ENCODE data around the gene BNC2.
"Not testable (repeated sequence)": the region's sequence is repeated elsewhere in the genome, so short reads cannot be mapped to it uniquely, and the experiment has no call there.

The BNC2 gene

DNA sequence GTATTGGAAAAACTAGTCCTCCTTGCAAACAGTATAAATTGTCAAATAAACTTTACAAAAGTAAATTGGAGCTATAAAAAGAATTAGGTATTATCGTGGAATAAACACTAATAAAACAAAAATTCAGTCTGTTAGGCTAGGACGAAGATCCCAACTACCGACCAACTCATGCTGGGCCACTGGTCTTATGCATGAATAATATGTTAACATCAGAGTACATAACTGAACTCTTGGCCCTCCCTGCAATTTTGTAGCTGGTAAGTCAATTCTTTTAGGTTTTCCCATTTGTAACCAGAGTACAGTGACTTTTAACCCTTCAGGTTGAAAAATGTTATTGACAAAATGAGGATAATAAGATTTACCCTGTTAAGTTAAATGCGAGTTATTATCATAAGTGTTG lies 428.7 kb downstream of the BNC2 start:
- no peak for DNase-seq (ENCODE audit: extremely low spot score)
- ChIA-PET POLR2A (no interaction called here), CTCF (no interaction called here)
- TF ChIP-seq L3MBTL2 (conservative IDR thresholded peaks at IDR 0.05), result no peak
- no peak for TF ChIP-seq NFRKB (IDR thresholded peaks at IDR 0.05)
- no peak for TF ChIP-seq SUZ12 (IDR thresholded peaks at IDR 0.05)
- no peak for TF ChIP-seq LEF1 (IDR thresholded peaks at IDR 0.05; ENCODE audit: borderline replicate concordance)
- TF ChIP-seq PKNOX1 (IDR thresholded peaks at IDR 0.05), result no peak
- TF ChIP-seq HDGF (IDR thresholded peaks at IDR 0.05; ENCODE audit: borderline replicate concordance), result no peak
- no peak for TF ChIP-seq ZNF384 (IDR thresholded peaks at IDR 0.05)
- TF ChIP-seq FOXK2 (IDR thresholded peaks at IDR 0.05), result no peak
- TF ChIP-seq ARNT (IDR thresholded peaks at IDR 0.05), result no peak
- TF ChIP-seq FOXA1 (IDR thresholded peaks at IDR 0.05), result no peak

- POLR2A ChIA-PET; DNase-seq (ENCODE audit: extremely low spot score); CTCF ChIA-PET: not testable (repeated sequence)
Measured at GRCh38 chr9:16438831-16439230, 431.6 kb downstream of the BNC2 start.

GRCh38 chr9:16436545-16436944 lies 433.9 kb downstream of the BNC2 start:
- POLR2A ChIA-PET, result no interaction called here
- no peak for TF ChIP-seq FOXA1 (IDR thresholded peaks at IDR 0.05)
- TF ChIP-seq FOXM1 (IDR thresholded peaks at IDR 0.05; ENCODE audit: borderline replicate concordance), result no peak
- TF ChIP-seq LEF1 (IDR thresholded peaks at IDR 0.05; ENCODE audit: borderline replicate concordance), result no peak
- TF ChIP-seq L3MBTL2 (conservative IDR thresholded peaks at IDR 0.05), result no peak
- TF ChIP-seq PKNOX1 (IDR thresholded peaks at IDR 0.05), result no peak
- TF ChIP-seq ZNF384 (IDR thresholded peaks at IDR 0.05), result no peak
- TF ChIP-seq TARDBP (IDR thresholded peaks at IDR 0.05), result no peak
- TF ChIP-seq NFRKB (IDR thresholded peaks at IDR 0.05), result no peak
- no peak for TF ChIP-seq SUZ12 (IDR thresholded peaks at IDR 0.05)
- no peak for TF ChIP-seq CTBP1 (IDR thresholded peaks at IDR 0.05; ENCODE audit: borderline replicate concordance)
- TF ChIP-seq FOXK2 (IDR thresholded peaks at IDR 0.05), result no peak
- no peak for TF ChIP-seq ELF4 (IDR thresholded peaks at IDR 0.05)
- no peak for TF ChIP-seq SP1 (IDR thresholded peaks at IDR 0.05)
- no peak for TF ChIP-seq BHLHE40 (IDR thresholded peaks at IDR 0.05; ENCODE audit: borderline replicate concordance)
- TF ChIP-seq ARNT (IDR thresholded peaks at IDR 0.05), result no peak
- no peak for TF ChIP-seq HDGF (IDR thresholded peaks at IDR 0.05; ENCODE audit: borderline replicate concordance)
- CTCF ChIA-PET, result no interaction called here
- no peak for DNase-seq (ENCODE audit: extremely low spot score)

DNA sequence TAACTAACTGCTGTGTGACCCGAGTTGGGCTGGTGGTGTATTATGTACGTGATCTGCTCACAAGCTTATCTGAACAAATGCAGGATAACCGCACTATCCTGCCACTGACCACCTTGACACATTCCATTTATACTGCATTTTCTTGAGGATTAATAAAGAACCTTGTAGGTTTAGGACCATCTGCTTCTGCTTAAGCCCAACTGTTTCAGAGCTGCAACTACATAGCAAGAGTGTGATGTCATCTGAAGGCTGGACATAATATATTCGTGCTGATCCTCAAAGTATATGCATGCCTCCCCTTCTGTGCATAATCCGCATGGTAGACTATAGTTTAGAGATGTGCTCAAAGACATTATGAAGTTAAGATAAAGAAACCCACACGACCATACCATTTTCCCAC lies 435.9 kb downstream of the BNC2 start:
- no peak for DNase-seq (ENCODE audit: extremely low spot score)
- POLR2A ChIA-PET, result no interaction called here
- CTCF ChIA-PET, result no interaction called here

GRCh38 chr9:16433494-16433893 lies 437.0 kb downstream of the BNC2 start:
- ChIA-PET CTCF (no interaction called here), POLR2A (no interaction called here)
- no peak for DNase-seq (ENCODE audit: extremely low spot score)
- no peak for TF ChIP-seq SP1 (IDR thresholded peaks at IDR 0.05)
- TF ChIP-seq FOXA1 (IDR thresholded peaks at IDR 0.05), result no peak
- no peak for TF ChIP-seq CTBP1 (IDR thresholded peaks at IDR 0.05; ENCODE audit: borderline replicate concordance)
- TF ChIP-seq FOXK2 (IDR thresholded peaks at IDR 0.05), result no peak
- no peak for TF ChIP-seq SUZ12 (IDR thresholded peaks at IDR 0.05)

More for the DNA sequence above, 435.9 kb downstream of the BNC2 start:
- TF ChIP-seq FOXK2 (IDR thresholded peaks at IDR 0.05) (no peak), BHLHE40 (IDR thresholded peaks at IDR 0.05; ENCODE audit: borderline replicate concordance) (no peak), SUZ12 (IDR thresholded peaks at IDR 0.05) (no peak), TARDBP (IDR thresholded peaks at IDR 0.05) (no peak), ARNT (IDR thresholded peaks at IDR 0.05) (no peak), LEF1 (IDR thresholded peaks at IDR 0.05; ENCODE audit: borderline replicate concordance) (no peak), CTBP1 (IDR thresholded peaks at IDR 0.05; ENCODE audit: borderline replicate concordance) (no peak), HDGF (IDR thresholded peaks at IDR 0.05; ENCODE audit: borderline replicate concordance) (no peak)

DNA sequence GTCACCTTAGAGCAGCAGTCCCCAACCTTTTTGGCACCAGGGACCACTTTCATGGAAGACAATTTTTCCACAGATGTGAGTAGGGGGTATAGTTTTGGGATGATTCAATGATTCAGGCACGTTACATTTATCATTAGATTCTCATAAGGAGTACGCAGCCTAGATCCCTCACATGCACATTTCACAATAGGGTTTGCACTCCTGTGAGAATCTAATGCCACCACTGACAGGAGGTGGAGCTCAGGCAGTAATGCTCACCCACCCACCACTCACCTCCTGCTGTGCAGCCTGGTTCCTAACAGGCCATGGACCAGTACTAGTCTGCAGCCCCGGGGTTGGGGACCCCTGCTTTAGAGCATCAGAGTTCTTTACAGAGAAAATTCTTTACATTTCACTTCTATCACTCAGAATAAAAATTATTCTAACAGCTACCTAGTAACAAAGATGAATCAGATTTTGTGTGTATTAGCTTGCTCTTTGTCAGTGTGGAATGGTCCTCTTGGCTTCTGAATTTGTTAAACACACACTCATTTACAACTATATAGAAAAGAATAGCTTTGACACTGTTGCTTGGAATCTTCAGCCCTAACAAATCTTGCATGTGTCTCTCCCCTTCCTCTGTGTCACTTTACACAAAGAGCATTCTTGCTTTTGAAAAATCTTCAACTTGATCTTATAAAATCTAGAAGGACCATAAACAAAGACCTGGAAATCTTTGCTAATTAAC lies 438.6 kb downstream of the BNC2 start:
- TF ChIP-seq SP1 (IDR thresholded peaks at IDR 0.05) (no peak), FOXK2 (IDR thresholded peaks at IDR 0.05) (no peak), NFRKB (IDR thresholded peaks at IDR 0.05) (no peak), SUZ12 (IDR thresholded peaks at IDR 0.05) (no peak), ELF4 (IDR thresholded peaks at IDR 0.05) (no peak), TARDBP (IDR thresholded peaks at IDR 0.05) (no peak), CTBP1 (IDR thresholded peaks at IDR 0.05; ENCODE audit: borderline replicate concordance) (no peak), ZNF384 (IDR thresholded peaks at IDR 0.05) (no peak)
- CTCF ChIA-PET, result no interaction called here
- POLR2A ChIA-PET, result no interaction called here
- no peak for DNase-seq (ENCODE audit: extremely low spot score)

- no peak for TF ChIP-seq CTBP1 (IDR thresholded peaks at IDR 0.05; ENCODE audit: borderline replicate concordance)
- DNase-seq (ENCODE audit: extremely low spot score), result no peak
- ChIA-PET CTCF (no interaction called here), POLR2A (no interaction called here)
Measured at GRCh38 chr9:16429671-16430070, 440.8 kb downstream of the BNC2 start.

GRCh38 chr9:16427873-16428427 lies 442.5 kb downstream of the BNC2 start:
- POLR2A ChIA-PET, result no interaction called here
- CTCF ChIA-PET, result interaction anchor here (0.7 kb wide), 1 partner anchor 21 kb away, joined by 3 read pairs; no protein-coding TSS in a partner anchor
- no peak for TF ChIP-seq NFRKB (IDR thresholded peaks at IDR 0.05)
- TF ChIP-seq SP1 (IDR thresholded peaks at IDR 0.05), result no peak
- DNase-seq (ENCODE audit: extremely low spot score), result no peak
